Astrocyte (in vitro differentiated cells and primary cell): ENCODE results near the gene MIA2. TPM values are rescaled to one million over a fixed set of nuclear protein-coding genes. Genes with fewer than 3 reads are reported as not detected.

Experiments used
- DNase-seq: peaks from one replicate; pipeline ENCODE4 v3.0.0-alpha.2; 2010; ENCODE audit warnings: low read depth
- FAIRE-seq: peaks from 2 replicates; lab custom pipeline; 2011; peaks lifted over from hg19 to GRCh38; lab: Jason Lieb, UNC
- H2AFZ ChIP-seq: 2 replicates; pipeline ENCODE4 v1.6.0; 2012; ENCODE audit warnings: low read depth, low read length, inconsistent platforms
- H3K27ac ChIP-seq: 2 replicates; pipeline ENCODE4 v1.5.1; 2011; ENCODE audit warnings: low read depth, low read length, inconsistent platforms
- H3K27me3 ChIP-seq: 2 replicates; pipeline ENCODE4 v1.6.0; 2011; ENCODE audit warnings: low read length, inconsistent platforms; ENCODE audit not compliant: insufficient read depth
- H3K36me3 ChIP-seq: 2 replicates; pipeline ENCODE4 v1.5.1; 2011; ENCODE audit warnings: low read length, inconsistent platforms; ENCODE audit not compliant: insufficient read depth
- H3K4me1 ChIP-seq: 2 replicates; pipeline ENCODE4 v1.5.1; 2011; ENCODE audit warnings: low read length, inconsistent platforms; ENCODE audit not compliant: insufficient read depth
- H3K4me2 ChIP-seq: 2 replicates; pipeline ENCODE4 v1.6.0; 2012; ENCODE audit warnings: low read length, inconsistent platforms
- H3K4me3 ChIP-seq: 2 replicates; pipeline ENCODE4 v1.5.1; 2011; ENCODE audit warnings: low read depth, mild to moderate bottlenecking, low read length, inconsistent platforms; ENCODE audit not compliant: insufficient read depth
- H3K79me2 ChIP-seq: 2 replicates; pipeline ENCODE4 v1.6.0; 2012; ENCODE audit warnings: mild to moderate bottlenecking, low read length, inconsistent platforms; ENCODE audit not compliant: insufficient read depth
- H3K9ac ChIP-seq: 2 replicates; pipeline ENCODE4 v1.6.0; 2012; ENCODE audit warnings: mild to moderate bottlenecking, low read length, inconsistent platforms
- H3K9me3 ChIP-seq: 2 replicates; pipeline ENCODE4 v1.5.1; 2012; ENCODE audit warnings: low read depth, mild to moderate bottlenecking, low read length, inconsistent platforms; ENCODE audit not compliant: insufficient read depth
- H4K20me1 ChIP-seq: 2 replicates; pipeline ENCODE4 v1.6.0; 2012; ENCODE audit warnings: low read length, inconsistent platforms; ENCODE audit not compliant: insufficient read depth
- H3K27ac Mint-ChIP-seq: one replicate; pipeline ENCODE4 v1.8.0; 2021; ENCODE audit warnings: mild to moderate bottlenecking, mixed read lengths; ENCODE audit not compliant: unreplicated experiment
- H3K27me3 Mint-ChIP-seq: one replicate; pipeline ENCODE4 v1.8.0; 2021; ENCODE audit warnings: low read depth, mixed read lengths; ENCODE audit not compliant: unreplicated experiment
- H3K36me3 Mint-ChIP-seq: one replicate; pipeline ENCODE4 v1.8.0; 2021; ENCODE audit warnings: low read depth, mixed read lengths; ENCODE audit not compliant: unreplicated experiment
- H3K4me1 Mint-ChIP-seq: one replicate; pipeline ENCODE4 v1.8.0; 2021; ENCODE audit warnings: low read depth, mixed read lengths; ENCODE audit not compliant: unreplicated experiment
- H3K4me3 Mint-ChIP-seq: one replicate; pipeline ENCODE4 v1.8.0; 2021; ENCODE audit warnings: mild to moderate bottlenecking, moderate library complexity, mixed read lengths; ENCODE audit not compliant: unreplicated experiment
- H3K9me3 Mint-ChIP-seq: one replicate; pipeline ENCODE4 v1.8.0; 2021; ENCODE audit warnings: mild to moderate bottlenecking, mixed read lengths; ENCODE audit not compliant: unreplicated experiment
- EZH2 ChIP-seq: IDR thresholded peaks from 2 replicates; pipeline ENCODE4 v1.6.1; 2012; ENCODE audit warnings: mild to moderate bottlenecking, low read length, inconsistent platforms; ENCODE audit not compliant: insufficient read depth
- total RNA-seq: library from RNA; stranded (reverse); gene quantifications from 2 replicates; pipeline ENCODE4 v1.2.1, GENCODE V29; 2021
- TF ChIP-seq, protein P1 (sequence below): IDR thresholded peaks from 2 replicates; pipeline ENCODE4 v1.5.1; 2011; ENCODE audit warnings: low read depth, mild to moderate bottlenecking, inconsistent platforms, low read length, moderate library complexity; ENCODE audit not compliant: insufficient read depth

MIA2 gene
- total RNA-seq, 1 donor from 2014 or later = 18.2 TPM

DNA sequence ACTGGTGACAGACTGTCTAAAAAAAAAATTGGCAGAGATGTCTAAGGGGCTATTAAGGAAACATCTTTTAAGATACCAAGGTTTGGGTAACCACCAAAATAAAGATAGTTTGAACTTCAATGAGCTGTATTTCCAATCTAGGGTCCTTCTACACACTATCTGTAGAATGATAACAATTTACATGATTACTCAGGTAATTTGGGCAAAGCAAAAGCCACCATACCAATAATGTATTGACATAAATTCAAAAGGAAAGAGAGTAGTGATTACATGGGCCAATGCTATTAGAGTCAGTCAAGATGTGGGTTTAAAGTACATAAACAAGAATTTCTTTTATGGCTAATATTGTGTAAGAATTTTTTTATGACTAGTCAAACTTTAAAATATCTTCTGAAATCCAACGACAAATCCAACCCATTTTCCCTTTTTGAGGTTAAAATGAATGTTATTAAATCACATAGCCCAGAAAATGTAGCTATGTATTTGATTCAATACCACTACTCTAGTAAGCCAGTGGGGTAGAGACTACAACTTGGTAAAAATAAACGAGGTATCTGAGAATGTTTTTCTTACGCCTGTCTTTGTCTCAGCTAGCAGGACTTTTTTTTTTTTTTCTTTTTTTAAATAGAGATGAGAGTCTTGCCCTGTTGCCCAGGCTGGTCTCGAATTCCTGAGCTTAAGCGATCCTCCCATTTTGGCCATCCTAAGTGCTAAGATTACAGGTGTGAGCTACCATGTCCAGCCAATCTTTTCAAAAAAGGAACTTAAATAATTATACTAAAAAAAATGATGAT, 48.3 kb upstream of the MIA2 start:
- FAIRE-seq (no peak), DNase-seq (no peak)
- H2AFZ ChIP-seq = no peak overlapping the region
- peaks cover 19% of the 10 kb centered on the region for H3K79me2 ChIP-seq
- no peak overlapping the region for H3K4me2 ChIP-seq
- no peaks in the 10 kb centered on the region for H3K27me3 ChIP-seq
- H3K9ac ChIP-seq = no peak overlapping the region
- Mint-ChIP-seq H3K9me3 (no peaks in the 10 kb centered on the region), H3K36me3 (peaks cover 12% of the 10 kb centered on the region), H3K27me3 (no peaks in the 10 kb centered on the region), H3K27ac (no peak overlapping the region), H3K4me3 (no peak overlapping the region), H3K4me1 (peaks cover 8% of the 10 kb centered on the region)
- H3K27ac ChIP-seq = no peak overlapping the region
- peaks cover 2% of the 10 kb centered on the region for H3K4me1 ChIP-seq
- peaks cover 32% of the 10 kb centered on the region for H4K20me1 ChIP-seq
- H3K4me3 ChIP-seq = no peak overlapping the region
- H3K9me3 ChIP-seq = no peaks in the 10 kb centered on the region
- H3K36me3 ChIP-seq = peaks cover 45% of the 10 kb centered on the region
- TF ChIP-seq, protein P1, sequence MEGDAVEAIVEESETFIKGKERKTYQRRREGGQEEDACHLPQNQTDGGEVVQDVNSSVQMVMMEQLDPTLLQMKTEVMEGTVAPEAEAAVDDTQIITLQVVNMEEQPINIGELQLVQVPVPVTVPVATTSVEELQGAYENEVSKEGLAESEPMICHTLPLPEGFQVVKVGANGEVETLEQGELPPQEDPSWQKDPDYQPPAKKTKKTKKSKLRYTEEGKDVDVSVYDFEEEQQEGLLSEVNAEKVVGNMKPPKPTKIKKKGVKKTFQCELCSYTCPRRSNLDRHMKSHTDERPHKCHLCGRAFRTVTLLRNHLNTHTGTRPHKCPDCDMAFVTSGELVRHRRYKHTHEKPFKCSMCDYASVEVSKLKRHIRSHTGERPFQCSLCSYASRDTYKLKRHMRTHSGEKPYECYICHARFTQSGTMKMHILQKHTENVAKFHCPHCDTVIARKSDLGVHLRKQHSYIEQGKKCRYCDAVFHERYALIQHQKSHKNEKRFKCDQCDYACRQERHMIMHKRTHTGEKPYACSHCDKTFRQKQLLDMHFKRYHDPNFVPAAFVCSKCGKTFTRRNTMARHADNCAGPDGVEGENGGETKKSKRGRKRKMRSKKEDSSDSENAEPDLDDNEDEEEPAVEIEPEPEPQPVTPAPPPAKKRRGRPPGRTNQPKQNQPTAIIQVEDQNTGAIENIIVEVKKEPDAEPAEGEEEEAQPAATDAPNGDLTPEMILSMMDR = no peak
- TF ChIP-seq EZH2 = no peak

DNA sequence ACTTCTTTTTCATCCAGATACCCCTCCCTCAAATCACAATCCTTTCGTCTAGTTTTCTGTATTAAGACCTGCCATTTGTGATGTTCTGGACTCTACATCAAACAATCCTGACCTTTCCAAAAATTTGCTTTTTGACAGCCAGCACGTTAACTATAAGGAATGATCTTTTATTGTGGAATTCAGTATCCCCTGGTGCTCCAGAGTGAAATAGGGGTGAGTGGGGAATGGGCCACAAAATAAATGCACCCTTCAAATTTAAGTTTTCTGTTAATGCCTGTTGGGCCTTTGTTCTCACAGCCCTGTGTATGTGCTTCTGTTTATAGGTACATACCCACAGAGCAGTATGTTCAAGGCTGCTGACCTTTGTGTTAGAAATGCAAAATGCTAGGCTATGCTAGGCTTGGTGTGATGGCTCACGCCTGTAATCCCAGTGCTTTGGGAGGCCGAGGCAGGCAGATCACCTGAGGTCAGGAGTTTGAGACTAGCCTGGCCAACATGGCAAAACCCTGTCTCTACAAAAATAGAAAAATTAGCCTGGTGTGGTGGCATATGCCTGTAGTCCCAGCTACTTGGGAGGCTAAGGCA, 46.7 kb upstream of the MIA2 start:
- no peaks in the 10 kb centered on the region for H3K9me3 Mint-ChIP-seq
- TF ChIP-seq, protein P1 = no peak
- TF ChIP-seq EZH2 = no peak
- no peak overlapping the region for H2AFZ ChIP-seq
- no peaks in the 10 kb centered on the region for H3K9me3 ChIP-seq
- H4K20me1 ChIP-seq = peaks cover 20% of the 10 kb centered on the region
- no peak overlapping the region for H3K4me2 ChIP-seq
- H3K36me3 ChIP-seq = peaks cover 30% of the 10 kb centered on the region
- no peak overlapping the region for H3K4me3 Mint-ChIP-seq
- H3K27me3 ChIP-seq = no peaks in the 10 kb centered on the region
- FAIRE-seq (no peak), DNase-seq (no peak)
- no peaks in the 10 kb centered on the region for H3K27me3 Mint-ChIP-seq
- peaks cover 8% of the 10 kb centered on the region for H3K4me1 Mint-ChIP-seq
- H3K4me3 ChIP-seq = no peak overlapping the region
- peaks cover 12% of the 10 kb centered on the region for H3K36me3 Mint-ChIP-seq
- no peak overlapping the region for H3K27ac Mint-ChIP-seq
- H3K4me1 ChIP-seq = peaks cover 2% of the 10 kb centered on the region
- H3K9ac ChIP-seq = no peak overlapping the region
- H3K27ac ChIP-seq = no peak overlapping the region
- H3K79me2 ChIP-seq = peaks cover 4% of the 10 kb centered on the region
